HFFc6 (cell line): Measurements from ENCODE around the gene RPS6KB2. TPM values are rescaled to one million over a fixed set of nuclear protein-coding genes. Genes with fewer than 3 reads are reported as not detected.

ENCODE experiments used
- DNase-seq: peaks from one replicate; pipeline ENCODE4 v3.0.0-alpha.2; 2018
- H3K27ac Mint-ChIP-seq: 2 replicates; pipeline ENCODE4 v1.8.0; 2020; ENCODE audit warnings: mild to moderate bottlenecking, mixed read lengths
- H3K27me3 Mint-ChIP-seq: 2 replicates; pipeline ENCODE4 v1.8.0; 2021; ENCODE audit warnings: mild to moderate bottlenecking, moderate library complexity, mixed read lengths; ENCODE audit not compliant: insufficient read depth
- H3K36me3 Mint-ChIP-seq: 2 replicates; pipeline ENCODE4 v1.8.0; 2021; ENCODE audit warnings: low read depth, mixed read lengths
- H3K4me1 Mint-ChIP-seq: 2 replicates; pipeline ENCODE4 v1.8.0; 2020; ENCODE audit warnings: low read depth, mixed read lengths
- H3K4me3 Mint-ChIP-seq: 2 replicates; pipeline ENCODE4 v1.8.0; 2020; ENCODE audit warnings: mild to moderate bottlenecking, moderate library complexity, mixed read lengths
- H3K9me3 Mint-ChIP-seq: 2 replicates; pipeline ENCODE4 v1.8.0; 2020; ENCODE audit warnings: mild to moderate bottlenecking, mixed read lengths
- CTCF ChIP-seq: fragments of 200-600 bp; sonication (generic); IDR thresholded peaks from 2 replicates; pipeline ENCODE4 v1.5.0; 2021; ENCODE audit warnings: antibody characterized with exemption, mild to moderate bottlenecking
- total RNA-seq, 6 experiments: library from RNA; stranded (reverse); fragmentation: NEBNext Ultra II Directional; extraction: Animal tissue kit (Norgen Biotek cat#: 25700); gene quantifications; 2 replicates in 1 of 6; 3 replicates in 5 of 6; pipeline ENCODE4 v1.2.3, GENCODE V29; 2021

RPS6KB2 gene
- total RNA-seq, 6 experiments from 2014 or later: 51.5 to 58.4 (median 55.8) TPM

- TF ChIP-seq CTCF: no peak
- H3K4me3 Mint-ChIP-seq: peak overlapping the region; percentile 96
- peaks cover 6% of the 10 kb centered on the region; the same call in 1 of the 2 replicates for H3K4me1 Mint-ChIP-seq
- H3K27me3 Mint-ChIP-seq: no peaks in the 10 kb centered on the region; the same call in none of the 2 replicates
- peak overlapping the region; percentile 86 for H3K27ac Mint-ChIP-seq
- H3K9me3 Mint-ChIP-seq: no peaks in the 10 kb centered on the region
- H3K36me3 Mint-ChIP-seq: peaks cover 8% of the 10 kb centered on the region
- DNase-seq: no peak
These were observed 859 bp downstream of the RPS6KB2 start for GRCh38 chr11:67429038-67429668.

- H3K36me3 Mint-ChIP-seq: peaks cover 8% of the 10 kb centered on the region
- TF ChIP-seq CTCF: no peak
- peak overlapping the region; percentile 96 for H3K4me3 Mint-ChIP-seq
- DNase-seq: no peak
- no peaks in the 10 kb centered on the region for H3K9me3 Mint-ChIP-seq
- H3K27me3 Mint-ChIP-seq: no peaks in the 10 kb centered on the region; the same call in none of the 2 replicates
- no peak overlapping the region for H3K27ac Mint-ChIP-seq
- H3K4me1 Mint-ChIP-seq: peaks cover 6% of the 10 kb centered on the region; the same call in 1 of the 2 replicates
These were observed 1.4 kb downstream of the RPS6KB2 start for GRCh38 chr11:67429722-67430121.

- TF ChIP-seq CTCF: no peak
- Mint-ChIP-seq H3K36me3 (peaks cover 8% of the 10 kb centered on the region), H3K4me3 (no peak overlapping the region), H3K27me3 (peaks cover 2% of the 10 kb centered on the region), H3K27ac (no peak overlapping the region), H3K4me1 (peaks cover 6% of the 10 kb centered on the region; the same call in 1 of the 2 replicates), H3K9me3 (no peaks in the 10 kb centered on the region)
- DNase-seq: no peak
These were observed 3.3 kb downstream of the RPS6KB2 start for GRCh38 chr11:67431346-67432249.

- no peak overlapping the region for H3K27ac Mint-ChIP-seq
- no peak overlapping the region for H3K4me3 Mint-ChIP-seq
- H3K4me1 Mint-ChIP-seq: peaks cover 4% of the 10 kb centered on the region; the same call in 1 of the 2 replicates
These were observed 4.5 kb downstream of the RPS6KB2 start for GRCh38 chr11:67432655-67433349.

More at GRCh38 chr11:67432655-67433349, 4.5 kb downstream of the RPS6KB2 start:
- no peak for DNase-seq
- peaks cover 2% of the 10 kb centered on the region for H3K27me3 Mint-ChIP-seq
- peaks cover 8% of the 10 kb centered on the region for H3K36me3 Mint-ChIP-seq
- no peaks in the 10 kb centered on the region for H3K9me3 Mint-ChIP-seq
- TF ChIP-seq CTCF: no peak
